ENCODE data around the gene FCRL5. TPM values are rescaled to one million over a fixed set of nuclear protein-coding genes. Genes with fewer than 3 reads are reported as not detected.
A peak's percentile ranks its signal among the peaks of the same experiment; 100 is the strongest.

FCRL5 gene
- total RNA-seq, 2 donors from 2014 or later = 1.1 TPM; not detected in 1

DNA sequence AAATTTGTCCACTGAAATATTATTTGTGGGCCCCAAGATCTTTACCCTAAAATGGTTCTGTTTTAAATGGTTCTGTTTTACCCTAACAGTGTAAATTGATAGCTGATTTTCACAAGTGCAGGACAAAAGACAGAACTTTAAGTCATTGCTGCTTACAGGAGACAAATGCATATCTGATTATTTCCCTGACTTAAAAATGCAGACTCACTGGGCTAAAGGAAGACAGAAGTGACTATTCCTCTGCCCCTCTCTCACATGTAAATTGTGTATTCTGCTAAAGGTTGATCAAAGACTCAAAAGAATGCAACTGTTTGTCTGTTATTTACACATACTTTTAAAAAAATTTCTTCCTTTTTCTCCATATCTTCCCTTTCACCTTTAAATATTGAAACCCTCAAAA lies 12.7 kb downstream of the FCRL5 start:
- H3K4me1 Mint-ChIP-seq = peaks cover 12% of the 10 kb centered on the region

GRCh38 chr1:157532569-157532968 lies 19.7 kb downstream of the FCRL5 start:
- no peak for TF ChIP-seq CTCF (conservative IDR thresholded peaks at IDR 0.05)
- no peak for DNase-seq
- Mint-ChIP-seq H3K36me3 (ENCODE audit: low read depth) (no peaks in the 10 kb centered on the region), H3K9me3 (peaks cover 15% of the 10 kb centered on the region), H3K27ac (no peak overlapping the region), H3K4me1 (no peaks in the 10 kb centered on the region), H3K27me3 (ENCODE audit: insufficient read depth) (no peaks in the 10 kb centered on the region), H3K4me3 (no peak overlapping the region)
- Histone ChIP-seq H3K27me3 (ENCODE audit: control insufficient read depth, insufficient read depth, low read length, poor library complexity, severe bottlenecking) (no peaks in the 10 kb centered on the region), H3K27ac (ENCODE audit: low read depth, low read length) (no peak overlapping the region), H3K4me3 (ENCODE audit: low read length) (no peak overlapping the region), H3K36me3 (ENCODE audit: control insufficient read depth, insufficient read depth, low read length) (no peaks in the 10 kb centered on the region), H3K4me1 (ENCODE audit: control insufficient read depth, insufficient read depth, low read length) (no peaks in the 10 kb centered on the region), H3K9me3 (ENCODE audit: control insufficient read depth, low read length) (no peaks in the 10 kb centered on the region), H3K9ac (ENCODE audit: extremely low read depth, low read length, poor library complexity, severe bottlenecking) (no peak overlapping the region)
- 92 to 100% methylated on average over 3 of the region's 3 CpGs for WGBS, 2 experiments (ENCODE audit: insufficient coverage in 1 of 2, insufficient read length in 1 of 2)

More for the DNA sequence above, 12.7 kb downstream of the FCRL5 start:
- H3K27ac Mint-ChIP-seq = peak overlapping the region; percentile 37
- H3K4me3 ChIP-seq (ENCODE audit: low read length) = no peak overlapping the region
- peaks cover 26% of the 10 kb centered on the region for H3K9me3 Mint-ChIP-seq
- H3K27me3 ChIP-seq (ENCODE audit: control insufficient read depth, insufficient read depth, low read length, poor library complexity, severe bottlenecking) = no peaks in the 10 kb centered on the region
- H3K36me3 ChIP-seq (ENCODE audit: control insufficient read depth, insufficient read depth, low read length) = no peaks in the 10 kb centered on the region
- no peak overlapping the region for H3K27ac ChIP-seq (ENCODE audit: low read depth, low read length)
- H3K4me1 ChIP-seq (ENCODE audit: control insufficient read depth, insufficient read depth, low read length) = no peaks in the 10 kb centered on the region
- no peak overlapping the region for H3K9ac ChIP-seq (ENCODE audit: extremely low read depth, low read length, poor library complexity, severe bottlenecking)
- no peak for DNase-seq
- TF ChIP-seq CTCF (conservative IDR thresholded peaks at IDR 0.05) = no peak
- peaks cover 2% of the 10 kb centered on the region for H3K27me3 Mint-ChIP-seq (ENCODE audit: insufficient read depth)
- no peaks in the 10 kb centered on the region for H3K9me3 ChIP-seq (ENCODE audit: control insufficient read depth, low read length)
- no peak overlapping the region for H3K4me3 Mint-ChIP-seq
- H3K36me3 Mint-ChIP-seq (ENCODE audit: low read depth) = no peaks in the 10 kb centered on the region

DNA sequence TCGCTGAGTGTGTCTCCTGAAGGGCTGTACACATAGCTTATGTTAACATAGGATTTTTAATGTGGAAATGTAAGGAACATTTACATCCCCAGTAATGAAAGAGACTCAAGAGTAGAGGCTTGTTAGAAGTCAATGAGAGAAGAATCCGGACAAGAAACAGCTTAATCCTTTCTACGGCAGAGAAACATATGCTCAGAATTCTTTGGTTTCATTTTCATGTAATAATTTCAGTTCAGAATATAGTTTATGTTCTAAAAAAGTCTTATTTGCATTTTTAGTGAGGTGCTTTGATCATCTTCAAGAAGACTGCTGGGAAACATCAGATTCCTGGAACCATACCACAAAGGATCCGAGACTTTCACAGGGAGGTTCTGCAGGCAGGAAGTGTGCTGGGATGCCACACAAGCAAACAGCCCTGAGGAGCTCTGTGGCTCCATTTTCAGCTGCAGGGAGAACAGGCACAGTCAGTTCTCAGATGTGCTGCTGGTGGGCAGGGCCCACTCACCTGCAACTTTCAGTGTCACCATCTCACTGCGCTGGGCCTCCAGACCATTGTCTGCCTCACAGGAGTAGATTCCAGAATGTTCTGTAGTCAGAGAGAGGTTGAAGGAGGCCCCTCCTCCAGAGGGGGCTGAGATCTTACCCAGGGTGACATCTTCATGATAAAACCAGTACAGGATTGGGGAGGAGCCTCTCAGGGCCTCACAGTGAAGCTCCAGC lies 28.4 kb downstream of the FCRL5 start:
- Mint-ChIP-seq H3K27me3 (ENCODE audit: insufficient read depth) (no peaks in the 10 kb centered on the region), H3K9me3 (no peaks in the 10 kb centered on the region), H3K4me1 (no peaks in the 10 kb centered on the region), H3K4me3 (no peak overlapping the region), H3K27ac (no peak overlapping the region), H3K36me3 (ENCODE audit: low read depth) (no peaks in the 10 kb centered on the region)
- no peak overlapping the region for H3K9ac ChIP-seq (ENCODE audit: extremely low read depth, low read length, poor library complexity, severe bottlenecking)
- TF ChIP-seq CTCF (conservative IDR thresholded peaks at IDR 0.05) = no peak
- H3K4me1 ChIP-seq (ENCODE audit: control insufficient read depth, insufficient read depth, low read length) = no peaks in the 10 kb centered on the region
- DNase-seq = no peak
- H3K27ac ChIP-seq (ENCODE audit: low read depth, low read length) = no peak overlapping the region
- H3K36me3 ChIP-seq (ENCODE audit: control insufficient read depth, insufficient read depth, low read length) = no peaks in the 10 kb centered on the region
- no peaks in the 10 kb centered on the region for H3K9me3 ChIP-seq (ENCODE audit: control insufficient read depth, low read length)
- 92 to 93% methylated on average over 3 to 5 of the region's 5 CpGs for WGBS, 2 experiments (ENCODE audit: insufficient coverage in 1 of 2, insufficient read length in 1 of 2)
- no peak overlapping the region for H3K4me3 ChIP-seq (ENCODE audit: low read length)
- no peaks in the 10 kb centered on the region for H3K27me3 ChIP-seq (ENCODE audit: control insufficient read depth, insufficient read depth, low read length, poor library complexity, severe bottlenecking)
